ENCODE results near the gene LMBRD2. TPM values are rescaled to one million over a fixed set of nuclear protein-coding genes. Genes with fewer than 3 reads are reported as not detected.

Gene LMBRD2
- total and polyA plus RNA-seq, 9 of the 15 experiments (the other 6 are each of a cell fraction or from before 2014, with no cell fraction given): 2.1 to 24.2 (median 10.6) TPM

- no peak for TF ChIP-seq ZNF121 (CRISPR knock-in tag; conservative IDR thresholded peaks at IDR 0.05)
- peak; percentile 86 for TF ChIP-seq TAF1 (IDR thresholded peaks at IDR 0.05; ENCODE audit: control insufficient read depth, extremely low read depth, insufficient read depth, low read length, severe bottlenecking)
- TF ChIP-seq TAF9B (IDR thresholded peaks at IDR 0.05; ENCODE audit: partially characterized antibody): peak; percentile 31
- TF ChIP-seq, protein P1, sequence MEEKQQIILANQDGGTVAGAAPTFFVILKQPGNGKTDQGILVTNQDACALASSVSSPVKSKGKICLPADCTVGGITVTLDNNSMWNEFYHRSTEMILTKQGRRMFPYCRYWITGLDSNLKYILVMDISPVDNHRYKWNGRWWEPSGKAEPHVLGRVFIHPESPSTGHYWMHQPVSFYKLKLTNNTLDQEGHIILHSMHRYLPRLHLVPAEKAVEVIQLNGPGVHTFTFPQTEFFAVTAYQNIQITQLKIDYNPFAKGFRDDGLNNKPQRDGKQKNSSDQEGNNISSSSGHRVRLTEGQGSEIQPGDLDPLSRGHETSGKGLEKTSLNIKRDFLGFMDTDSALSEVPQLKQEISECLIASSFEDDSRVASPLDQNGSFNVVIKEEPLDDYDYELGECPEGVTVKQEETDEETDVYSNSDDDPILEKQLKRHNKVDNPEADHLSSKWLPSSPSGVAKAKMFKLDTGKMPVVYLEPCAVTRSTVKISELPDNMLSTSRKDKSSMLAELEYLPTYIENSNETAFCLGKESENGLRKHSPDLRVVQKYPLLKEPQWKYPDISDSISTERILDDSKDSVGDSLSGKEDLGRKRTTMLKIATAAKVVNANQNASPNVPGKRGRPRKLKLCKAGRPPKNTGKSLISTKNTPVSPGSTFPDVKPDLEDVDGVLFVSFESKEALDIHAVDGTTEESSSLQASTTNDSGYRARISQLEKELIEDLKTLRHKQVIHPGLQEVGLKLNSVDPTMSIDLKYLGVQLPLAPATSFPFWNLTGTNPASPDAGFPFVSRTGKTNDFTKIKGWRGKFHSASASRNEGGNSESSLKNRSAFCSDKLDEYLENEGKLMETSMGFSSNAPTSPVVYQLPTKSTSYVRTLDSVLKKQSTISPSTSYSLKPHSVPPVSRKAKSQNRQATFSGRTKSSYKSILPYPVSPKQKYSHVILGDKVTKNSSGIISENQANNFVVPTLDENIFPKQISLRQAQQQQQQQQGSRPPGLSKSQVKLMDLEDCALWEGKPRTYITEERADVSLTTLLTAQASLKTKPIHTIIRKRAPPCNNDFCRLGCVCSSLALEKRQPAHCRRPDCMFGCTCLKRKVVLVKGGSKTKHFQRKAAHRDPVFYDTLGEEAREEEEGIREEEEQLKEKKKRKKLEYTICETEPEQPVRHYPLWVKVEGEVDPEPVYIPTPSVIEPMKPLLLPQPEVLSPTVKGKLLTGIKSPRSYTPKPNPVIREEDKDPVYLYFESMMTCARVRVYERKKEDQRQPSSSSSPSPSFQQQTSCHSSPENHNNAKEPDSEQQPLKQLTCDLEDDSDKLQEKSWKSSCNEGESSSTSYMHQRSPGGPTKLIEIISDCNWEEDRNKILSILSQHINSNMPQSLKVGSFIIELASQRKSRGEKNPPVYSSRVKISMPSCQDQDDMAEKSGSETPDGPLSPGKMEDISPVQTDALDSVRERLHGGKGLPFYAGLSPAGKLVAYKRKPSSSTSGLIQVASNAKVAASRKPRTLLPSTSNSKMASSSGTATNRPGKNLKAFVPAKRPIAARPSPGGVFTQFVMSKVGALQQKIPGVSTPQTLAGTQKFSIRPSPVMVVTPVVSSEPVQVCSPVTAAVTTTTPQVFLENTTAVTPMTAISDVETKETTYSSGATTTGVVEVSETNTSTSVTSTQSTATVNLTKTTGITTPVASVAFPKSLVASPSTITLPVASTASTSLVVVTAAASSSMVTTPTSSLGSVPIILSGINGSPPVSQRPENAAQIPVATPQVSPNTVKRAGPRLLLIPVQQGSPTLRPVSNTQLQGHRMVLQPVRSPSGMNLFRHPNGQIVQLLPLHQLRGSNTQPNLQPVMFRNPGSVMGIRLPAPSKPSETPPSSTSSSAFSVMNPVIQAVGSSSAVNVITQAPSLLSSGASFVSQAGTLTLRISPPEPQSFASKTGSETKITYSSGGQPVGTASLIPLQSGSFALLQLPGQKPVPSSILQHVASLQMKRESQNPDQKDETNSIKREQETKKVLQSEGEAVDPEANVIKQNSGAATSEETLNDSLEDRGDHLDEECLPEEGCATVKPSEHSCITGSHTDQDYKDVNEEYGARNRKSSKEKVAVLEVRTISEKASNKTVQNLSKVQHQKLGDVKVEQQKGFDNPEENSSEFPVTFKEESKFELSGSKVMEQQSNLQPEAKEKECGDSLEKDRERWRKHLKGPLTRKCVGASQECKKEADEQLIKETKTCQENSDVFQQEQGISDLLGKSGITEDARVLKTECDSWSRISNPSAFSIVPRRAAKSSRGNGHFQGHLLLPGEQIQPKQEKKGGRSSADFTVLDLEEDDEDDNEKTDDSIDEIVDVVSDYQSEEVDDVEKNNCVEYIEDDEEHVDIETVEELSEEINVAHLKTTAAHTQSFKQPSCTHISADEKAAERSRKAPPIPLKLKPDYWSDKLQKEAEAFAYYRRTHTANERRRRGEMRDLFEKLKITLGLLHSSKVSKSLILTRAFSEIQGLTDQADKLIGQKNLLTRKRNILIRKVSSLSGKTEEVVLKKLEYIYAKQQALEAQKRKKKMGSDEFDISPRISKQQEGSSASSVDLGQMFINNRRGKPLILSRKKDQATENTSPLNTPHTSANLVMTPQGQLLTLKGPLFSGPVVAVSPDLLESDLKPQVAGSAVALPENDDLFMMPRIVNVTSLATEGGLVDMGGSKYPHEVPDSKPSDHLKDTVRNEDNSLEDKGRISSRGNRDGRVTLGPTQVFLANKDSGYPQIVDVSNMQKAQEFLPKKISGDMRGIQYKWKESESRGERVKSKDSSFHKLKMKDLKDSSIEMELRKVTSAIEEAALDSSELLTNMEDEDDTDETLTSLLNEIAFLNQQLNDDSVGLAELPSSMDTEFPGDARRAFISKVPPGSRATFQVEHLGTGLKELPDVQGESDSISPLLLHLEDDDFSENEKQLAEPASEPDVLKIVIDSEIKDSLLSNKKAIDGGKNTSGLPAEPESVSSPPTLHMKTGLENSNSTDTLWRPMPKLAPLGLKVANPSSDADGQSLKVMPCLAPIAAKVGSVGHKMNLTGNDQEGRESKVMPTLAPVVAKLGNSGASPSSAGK (IDR thresholded peaks at IDR 0.05): peak; percentile 22; the same call in 1 of the 2 replicates
- TF ChIP-seq CHD2 (IDR thresholded peaks at IDR 0.05; ENCODE audit: low read depth, low read length): 0 out of 2 replicates have a peak, but pooled peaks have one; percentile 35
- peak; percentile 76 to 84 for TF ChIP-seq E2F6 (IDR thresholded peaks at IDR 0.05; ENCODE audit: borderline replicate concordance in 1 of 2, extremely low read depth in 1 of 2, insufficient read depth in 1 of 2, insufficient read length in 1 of 2, low read depth in 1 of 2, low read length in 1 of 2, poor library complexity in 1 of 2, severe bottlenecking in 1 of 2)
- TF ChIP-seq ZNF512 (tag; IDR thresholded peaks at IDR 0.05): no peak
- TF ChIP-seq, protein P2, sequence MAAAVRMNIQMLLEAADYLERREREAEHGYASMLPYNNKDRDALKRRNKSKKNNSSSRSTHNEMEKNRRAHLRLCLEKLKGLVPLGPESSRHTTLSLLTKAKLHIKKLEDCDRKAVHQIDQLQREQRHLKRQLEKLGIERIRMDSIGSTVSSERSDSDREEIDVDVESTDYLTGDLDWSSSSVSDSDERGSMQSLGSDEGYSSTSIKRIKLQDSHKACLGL (CRISPR knock-in tag; IDR thresholded peaks at IDR 0.05; ENCODE audit: borderline replicate concordance, poor library complexity, severe bottlenecking): no peak
- TF ChIP-seq HNRNPLL (IDR thresholded peaks at IDR 0.05; ENCODE audit: low read depth, low read length, poor library complexity, severe bottlenecking): peak; percentile 6
Observed at GRCh38 chr5:36151434-36152323, at the start of gene LMBRD2, which contains the start of gene SKP2 (continued).
